K562 (cell line): Measurements from ENCODE around the gene CRYZL1. TPM values are rescaled to one million over a fixed set of nuclear protein-coding genes. Genes with fewer than 3 reads are reported as not detected.

Experiments
- BRF2 ChIP-seq: IDR thresholded peaks from 3 replicates; pipeline ENCODE4 v1.6.1; 2011; ENCODE audit warnings: borderline replicate concordance, mild to moderate bottlenecking; ENCODE audit not compliant: insufficient read length, insufficient read depth
- CBX2 ChIP-seq: fragments of 200-600 bp; sonication (generic); IDR thresholded peaks from one replicate; pipeline ENCODE4 v1.6.1; 2012; ENCODE audit warnings: mild to moderate bottlenecking, low read length, inconsistent platforms; ENCODE audit not compliant: insufficient read depth, poor library complexity, severe bottlenecking
- CEBPZ ChIP-seq: fragments of 150-350 bp; IDR thresholded peaks from 2 replicates; pipeline ENCODE4 v1.6.1; 2014; ENCODE audit warnings: low read depth, mild to moderate bottlenecking, low read length, borderline replicate concordance
- JUNB ChIP-seq: fragments of 450-650 bp; formaldehyde crosslinking; conservative IDR thresholded peaks from 2 replicates; pipeline ENCODE4 v1.4.0; 2020; ENCODE audit warnings: mild to moderate bottlenecking
- MAX ChIP-seq: sonication (generic); formaldehyde crosslinking; IDR thresholded peaks from 2 replicates; pipeline ENCODE4 v1.9.0; 2022; ENCODE audit warnings: mild to moderate bottlenecking, missing genetic modification reagents
- MXD1 ChIP-seq: fragments of 250-450 bp; sonication (Bioruptor Pico); IDR thresholded peaks from 2 replicates; pipeline ENCODE4 v1.8.0; 2021; ENCODE audit warnings: borderline replicate concordance, mild to moderate bottlenecking, moderate library complexity; ENCODE audit not compliant: poor library complexity, severe bottlenecking
- TAF1 ChIP-seq: IDR thresholded peaks from 2 replicates; pipeline ENCODE4 v1.6.1; 2011; ENCODE audit warnings: mild to moderate bottlenecking, low read length, moderate library complexity; ENCODE audit not compliant: insufficient read depth, control insufficient read depth, severe bottlenecking; ENCODE audit errors: extremely low read depth
- TARDBP ChIP-seq: fragments of 450-650 bp; IDR thresholded peaks from 2 replicates; pipeline ENCODE4 v1.6.1; 2016
- TCF7L2 ChIP-seq: fragments of 150-350 bp; IDR thresholded peaks from 2 replicates; pipeline ENCODE4 v1.6.1; 2016; ENCODE audit warnings: low read depth, mild to moderate bottlenecking, low read length, moderate library complexity
- ZFP91 ChIP-seq: sonication (generic); formaldehyde crosslinking; IDR thresholded peaks from 2 replicates; pipeline ENCODE4 v1.8.0; 2022; ENCODE audit warnings: mild to moderate bottlenecking, missing genetic modification reagents
- ZNF707 ChIP-seq: fragments of 250-450 bp; sonication (Bioruptor Pico); conservative IDR thresholded peaks from 2 replicates; pipeline ENCODE4 v1.8.0; 2022; ENCODE audit warnings: inconsistent platforms, mild to moderate bottlenecking, moderate library complexity
- polyA plus RNA-seq, 8 experiments: library from polyadenylated mRNA; depleted of rRNA in 4 of 8; stranded (reverse) in 5 of 8; unstranded in 3 of 8; fragments of >200 nt; fragmentation: Nextera tagmentation in 2 of 8; fragmentation: Illumina TruSeq in 1 of 8; extraction: Ambion mirVana in 2 of 8; extraction: Trizol in 1 of 8; gene quantifications; 2 replicates each; pipeline versions ENCODE4 v1.2.1 to v1.2.3, GENCODE V29; 2011 to 2014; ENCODE audit warnings: inconsistent platforms in 1 of 8, missing spikeins in 1 of 8
- total RNA-seq, 7 experiments: library from RNA; depleted of rRNA in 6 of 7; stranded (reverse); fragments of >200 nt in 6 of 7; fragmentation: Illumina TruSeq in 2 of 7; extraction: Trizol in 2 of 7; gene quantifications; 2 replicates each; pipeline versions ENCODE4 v1.2.1 to v1.2.3, GENCODE V29; 2011 to 2021; ENCODE audit warnings: low replicate concordance in 1 of 7

Gene CRYZL1
- total and polyA plus RNA-seq, 9 of the 15 experiments (the other 6 are each of a cell fraction or from before 2014, with no cell fraction given), result 19.9 to 98.2 (median 39.2) TPM

- TF ChIP-seq CEBPZ (no peak), JUNB (peak; percentile 94), TCF7L2 (no peak), BRF2 (no peak), TARDBP (peak; percentile 48; the same call in 1 of the 2 replicates), CBX2 (no peak), TAF1 (peak; percentile 10), ZFP91 (CRISPR knock-in tag) (no peak), MXD1 (no peak), MAX (CRISPR knock-in tag) (0 out of 2 replicates have a peak, but pooled peaks have one; percentile 10), ZNF707 (no peak)
Measured at GRCh38 chr21:33552093-33552998, 89.2 kb downstream of the CRYZL1 start (continued).
